Endothelial cell of umbilical vein (primary cell): ENCODE results near the gene TLE4. TPM values are rescaled to one million over a fixed set of nuclear protein-coding genes. Genes with fewer than 3 reads are reported as not detected.

Source experiments
- BruUV-seq: library from RNA; stranded (reverse); fragments of 400-500 nt; replicated peaks from 2 replicates; lab custom pipeline; 2021; lab: Mats Ljungman, UMichigan
- CTCF ChIA-PET: fragments of 300-600, 350-600 bp; sonication (Branson Sonifier 250); formaldehyde crosslinking; loops from one replicate; lab custom pipeline; 2021; ENCODE audit warnings: antibody characterized with exemption, inconsistent platforms; lab: Charles Lee
- POLR2A ChIA-PET: fragments of 300-600, 350-600 bp; sonication (Branson Sonifier 250); formaldehyde crosslinking; loops from one replicate; lab custom pipeline; 2021; ENCODE audit warnings: antibody characterized with exemption, inconsistent platforms; lab: Charles Lee
- DNase-seq: peaks from one replicate; pipeline ENCODE4 v3.0.0-alpha.2; 2011; ENCODE audit warnings: low read depth, low spot score
- FAIRE-seq: peaks from 2 replicates; lab custom pipeline; 2011; peaks lifted over from hg19 to GRCh38; lab: Jason Lieb, UNC
- H2AFZ ChIP-seq: 2 replicates; pipeline ENCODE4 v1.6.0; 2012; ENCODE audit warnings: low read depth, low read length, control low read depth, inconsistent platforms
- H3K27ac ChIP-seq: 2 replicates; pipeline ENCODE4 v1.5.1; 2011; ENCODE audit warnings: low read depth, mild to moderate bottlenecking, control low read depth, low read length, moderate library complexity; ENCODE audit not compliant: insufficient read depth
- H3K27me3 ChIP-seq, 2 experiments: 2 replicates each; pipeline versions ENCODE4 v1.6.0 to v1.6.1; 2011; ENCODE audit warnings: low read length in 2 of 2, mixed read lengths in 1 of 2; ENCODE audit not compliant: control insufficient read depth in 2 of 2, insufficient read depth in 2 of 2
- H3K36me3 ChIP-seq, 2 experiments: 2 replicates in 1 of 2; 3 replicates in 1 of 2; pipeline ENCODE4 v1.5.1; 2011; ENCODE audit warnings: low read length in 2 of 2, mild to moderate bottlenecking in 1 of 2, moderate library complexity in 1 of 2; ENCODE audit not compliant: control insufficient read depth in 2 of 2, insufficient read depth in 2 of 2; ENCODE audit errors: extremely low read depth in 1 of 2
- H3K4me1 ChIP-seq: 3 replicates; pipeline ENCODE4 v1.5.1; 2011; ENCODE audit warnings: mild to moderate bottlenecking, low read length; ENCODE audit not compliant: control insufficient read depth, insufficient read depth; ENCODE audit errors: extremely low read depth
- H3K4me2 ChIP-seq: 2 replicates; pipeline ENCODE4 v1.6.1; 2011; ENCODE audit warnings: low read length, control low read depth, mixed read lengths; ENCODE audit not compliant: insufficient read depth
- H3K4me3 ChIP-seq, 3 experiments: fragments of 200-600 bp in 1 of 3; sonication (generic), shearing (Covaris generic) in 1 of 3; replicated peaks in 1 of 3; 2 replicates each; pipeline ENCODE4 v1.5.1; 2011 to 2016; ENCODE audit warnings: control low read depth in 3 of 3, low read length in 3 of 3, mild to moderate bottlenecking in 2 of 3, inconsistent platforms in 1 of 3, low read depth in 1 of 3, moderate library complexity in 1 of 3; ENCODE audit not compliant: insufficient read depth in 1 of 3
- H3K79me2 ChIP-seq: 2 replicates; pipeline ENCODE4 v1.6.0; 2012; ENCODE audit warnings: low read length, inconsistent platforms; ENCODE audit not compliant: control insufficient read depth, insufficient read depth
- H3K9ac ChIP-seq: replicated peaks from 2 replicates; pipeline ENCODE3; 2011; ENCODE audit warnings: low read length, control low read depth; ENCODE audit not compliant: insufficient read depth; ENCODE audit errors: extremely low read depth
- H3K9me1 ChIP-seq: replicated peaks from 3 replicates; pipeline ENCODE4 v1.6.0; 2011; ENCODE audit warnings: mild to moderate bottlenecking, low read length; ENCODE audit not compliant: control insufficient read depth, insufficient read depth; ENCODE audit errors: extremely low read depth
- H3K9me3 ChIP-seq: replicated peaks from 2 replicates; pipeline ENCODE4 v1.5.1; 2012; ENCODE audit warnings: low read length, inconsistent platforms; ENCODE audit not compliant: control insufficient read depth, insufficient read depth
- H4K20me1 ChIP-seq: replicated peaks from 2 replicates; pipeline ENCODE3; 2011; ENCODE audit warnings: mild to moderate bottlenecking, low read length; ENCODE audit not compliant: control insufficient read depth, insufficient read depth; ENCODE audit errors: extremely low read depth
- EZH2 ChIP-seq: IDR thresholded peaks from 2 replicates; pipeline ENCODE4 v1.6.1; 2012; ENCODE audit warnings: borderline replicate concordance, low read depth, mild to moderate bottlenecking, moderate library complexity, low read length, inconsistent platforms; ENCODE audit not compliant: severe bottlenecking
- FOS ChIP-seq: IDR thresholded peaks from 2 replicates; pipeline ENCODE4 v1.6.1; 2011; ENCODE audit warnings: mild to moderate bottlenecking, low read length, moderate library complexity, borderline replicate concordance; ENCODE audit not compliant: insufficient read depth
- JUN ChIP-seq: IDR thresholded peaks from 2 replicates; pipeline ENCODE4 v1.6.1; 2011; ENCODE audit warnings: borderline replicate concordance, low read depth; ENCODE audit not compliant: insufficient read length, insufficient read depth
- MYC ChIP-seq: IDR thresholded peaks from one replicate; pipeline ENCODE4 v1.6.1; 2011; ENCODE audit warnings: mild to moderate bottlenecking, low read depth, low read length
- POLR2A ChIP-seq: IDR thresholded peaks from 2 replicates; pipeline ENCODE4 v1.6.1; 2012; ENCODE audit warnings: low read depth, mild to moderate bottlenecking, control low read depth, low read length
- POLR2AphosphoS5 ChIP-seq: IDR thresholded peaks from 2 replicates; pipeline ENCODE4 v1.6.1; 2012; ENCODE audit warnings: low read depth, mild to moderate bottlenecking, control low read depth, low read length, moderate library complexity; ENCODE audit not compliant: insufficient read depth
- dilution Hi-C: fragments of 300-500 bp; cut with MboI; formaldehyde crosslinking; loops from one replicate; pipeline ENCODE4 v1.15.0; 2019; ENCODE audit warnings: low sequenced_read_pairs; ENCODE audit not compliant: extremely low pct_ligation_motif_present
- intact Hi-C: fragments of 100-400 bp; cut with micrococcal nuclease; formaldehyde crosslinking; loops from one replicate; pipeline ENCODE4 v1.10.0; 2022
- polyA plus RNA-seq, 4 experiments: library from polyadenylated mRNA; depleted of rRNA in 3 of 4; stranded (reverse) in 3 of 4; unstranded in 1 of 4; fragments of >200 nt; gene quantifications; 2 replicates each; pipeline versions ENCODE4 v1.2.1 to v1.2.3, GENCODE V29; 2011 to 2012; ENCODE audit warnings: missing spikeins in 1 of 4
- total RNA-seq: library from RNA; stranded (reverse); gene quantifications from 2 replicates; pipeline ENCODE4 v1.2.3, GENCODE V29; 2021
- TF ChIP-seq, protein P1 (sequence below), 2 donors: IDR thresholded peaks; 1 replicate in 1 of 2; 2 replicates in 1 of 2; pipeline ENCODE4 v1.5.1; 2011; ENCODE audit warnings: low read length in 2 of 2, mild to moderate bottlenecking in 2 of 2, moderate library complexity in 2 of 2, control low read depth in 1 of 2, inconsistent platforms in 1 of 2, low read depth in 1 of 2; ENCODE audit not compliant: insufficient read depth in 1 of 2; ENCODE audit errors: extremely low read depth in 1 of 2

TLE4 gene
- total and polyA plus RNA-seq, 2 donors (not counting 3 experiments of a cell fraction or from before 2014, with no cell fraction given) = 31.4 to 32.3 TPM

DNA sequence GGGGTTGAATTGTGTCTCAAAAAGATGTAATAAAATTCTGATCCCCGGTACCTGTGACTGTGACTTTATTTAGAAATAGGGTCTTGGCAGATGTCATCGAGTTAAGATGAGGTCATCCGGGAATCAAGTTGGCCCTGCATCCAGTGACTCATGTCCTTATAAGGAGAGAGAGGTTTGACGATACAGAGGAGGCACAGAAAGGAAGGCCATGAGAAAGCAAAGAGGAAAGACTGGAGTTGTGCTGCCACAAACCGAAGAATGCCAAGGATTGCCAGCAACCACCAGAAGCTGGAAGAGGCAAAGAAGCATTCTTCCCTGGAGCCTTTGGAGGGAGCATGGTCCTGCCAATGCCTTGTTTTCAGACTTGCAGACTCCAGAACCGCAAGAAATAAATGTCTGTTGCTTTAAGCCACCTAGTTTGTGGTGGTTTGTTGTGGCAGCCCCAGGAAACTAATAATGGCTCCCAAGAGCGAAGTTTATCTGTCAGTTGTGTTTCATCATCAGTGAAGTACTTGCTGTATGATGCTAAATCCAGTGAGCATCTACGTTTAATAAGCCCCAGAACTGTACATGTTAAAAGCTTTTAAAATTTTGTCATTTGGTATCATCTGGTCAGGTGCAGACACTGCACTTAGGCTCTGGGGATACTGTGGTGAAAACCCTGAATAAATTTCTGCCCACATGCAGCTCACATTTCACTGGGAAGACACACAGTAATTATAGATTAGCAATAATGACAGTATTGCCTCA, 114.8 kb downstream of the TLE4 start:
- intact Hi-C loops = no loop called here
- H3K27me3 ChIP-seq = no peaks in the 10 kb centered on the region
- no peaks in the 10 kb centered on the region for H4K20me1 ChIP-seq
- H3K79me2 ChIP-seq = no peaks in the 10 kb centered on the region
- no peak overlapping the region for H3K27ac ChIP-seq
- POLR2A ChIA-PET = no interaction called here
- H3K36me3 ChIP-seq = no peaks in the 10 kb centered on the region
- no peaks in the 10 kb centered on the region for H3K9me3 ChIP-seq
- CTCF ChIA-PET = no interaction called here
- peak; percentile 48 for TF ChIP-seq JUN
- TF ChIP-seq EZH2 = no peak
- no peak for TF ChIP-seq FOS
- no peak for FAIRE-seq
- no peaks in the 10 kb centered on the region for H3K9me1 ChIP-seq
- H2AFZ ChIP-seq = no peak overlapping the region
- BruUV-seq = no TSS peak
- peaks cover 11% of the 10 kb centered on the region for H3K4me1 ChIP-seq
- DNase-seq = no peak
- no peak overlapping the region for H3K4me2 ChIP-seq
- H3K4me3 ChIP-seq = no peak overlapping the region
- no peak overlapping the region for H3K9ac ChIP-seq
- dilution Hi-C loops = no loop called here

DNA sequence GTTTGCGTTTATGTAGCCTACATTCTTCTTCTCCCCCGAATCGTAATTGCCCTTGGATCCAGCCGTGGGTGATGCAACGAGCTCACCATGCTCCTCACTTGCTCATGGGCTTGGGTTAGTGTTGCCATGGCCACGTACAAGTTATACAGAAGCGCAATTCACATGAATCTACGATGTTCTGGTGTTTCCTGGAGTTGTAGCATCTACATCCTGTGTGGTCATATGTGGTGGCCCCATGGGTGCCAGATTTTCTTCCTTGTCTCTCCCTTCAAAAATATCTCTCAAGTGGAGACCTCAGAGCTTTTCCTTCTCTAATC, 115.3 kb downstream of the TLE4 start:
- no peak overlapping the region for H3K4me2 ChIP-seq
- no peaks in the 10 kb centered on the region for H3K9me3 ChIP-seq
- FAIRE-seq (no peak), DNase-seq (no peak)
- no peak overlapping the region for H3K27ac ChIP-seq
- H3K4me3 ChIP-seq = no peak overlapping the region
- intact Hi-C loops (no loop called here), dilution Hi-C loops (no loop called here)
- H3K9me1 ChIP-seq = no peaks in the 10 kb centered on the region
- H2AFZ ChIP-seq = no peak overlapping the region
- TF ChIP-seq FOS (no peak), POLR2A (no peak), JUN (no peak), MYC (no peak), POLR2AphosphoS5 (no peak)
- TF ChIP-seq, protein P1, sequence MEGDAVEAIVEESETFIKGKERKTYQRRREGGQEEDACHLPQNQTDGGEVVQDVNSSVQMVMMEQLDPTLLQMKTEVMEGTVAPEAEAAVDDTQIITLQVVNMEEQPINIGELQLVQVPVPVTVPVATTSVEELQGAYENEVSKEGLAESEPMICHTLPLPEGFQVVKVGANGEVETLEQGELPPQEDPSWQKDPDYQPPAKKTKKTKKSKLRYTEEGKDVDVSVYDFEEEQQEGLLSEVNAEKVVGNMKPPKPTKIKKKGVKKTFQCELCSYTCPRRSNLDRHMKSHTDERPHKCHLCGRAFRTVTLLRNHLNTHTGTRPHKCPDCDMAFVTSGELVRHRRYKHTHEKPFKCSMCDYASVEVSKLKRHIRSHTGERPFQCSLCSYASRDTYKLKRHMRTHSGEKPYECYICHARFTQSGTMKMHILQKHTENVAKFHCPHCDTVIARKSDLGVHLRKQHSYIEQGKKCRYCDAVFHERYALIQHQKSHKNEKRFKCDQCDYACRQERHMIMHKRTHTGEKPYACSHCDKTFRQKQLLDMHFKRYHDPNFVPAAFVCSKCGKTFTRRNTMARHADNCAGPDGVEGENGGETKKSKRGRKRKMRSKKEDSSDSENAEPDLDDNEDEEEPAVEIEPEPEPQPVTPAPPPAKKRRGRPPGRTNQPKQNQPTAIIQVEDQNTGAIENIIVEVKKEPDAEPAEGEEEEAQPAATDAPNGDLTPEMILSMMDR (IDR thresholded peaks at IDR 0.05; ENCODE audit: extremely low read depth in 1 of 2, insufficient read depth in 1 of 2, low read depth in 1 of 2, low read length in 2 of 2) = no peak
- ChIA-PET POLR2A (no interaction called here), CTCF (no interaction called here)
- peaks cover 7% of the 10 kb centered on the region for H3K4me1 ChIP-seq
- H4K20me1 ChIP-seq = no peaks in the 10 kb centered on the region
- H3K36me3 ChIP-seq = no peaks in the 10 kb centered on the region
- H3K27me3 ChIP-seq = no peaks in the 10 kb centered on the region
- no peak overlapping the region for H3K9ac ChIP-seq
- H3K79me2 ChIP-seq = no peaks in the 10 kb centered on the region
- no TSS peak for BruUV-seq
